ENCODE results near the gene ANKRD61. TPM values are rescaled to one million over a fixed set of nuclear protein-coding genes. Genes with fewer than 3 reads are reported as not detected.
"Not testable (repeated sequence)": the region's sequence is repeated elsewhere in the genome, so short reads cannot be mapped to it uniquely, and the experiment has no call there.

The ANKRD61 gene
- polyA plus RNA-seq, 2 of the 4 experiments (the other 2 are of a cell fraction) = 0.37 to 1.1 TPM

DNA sequence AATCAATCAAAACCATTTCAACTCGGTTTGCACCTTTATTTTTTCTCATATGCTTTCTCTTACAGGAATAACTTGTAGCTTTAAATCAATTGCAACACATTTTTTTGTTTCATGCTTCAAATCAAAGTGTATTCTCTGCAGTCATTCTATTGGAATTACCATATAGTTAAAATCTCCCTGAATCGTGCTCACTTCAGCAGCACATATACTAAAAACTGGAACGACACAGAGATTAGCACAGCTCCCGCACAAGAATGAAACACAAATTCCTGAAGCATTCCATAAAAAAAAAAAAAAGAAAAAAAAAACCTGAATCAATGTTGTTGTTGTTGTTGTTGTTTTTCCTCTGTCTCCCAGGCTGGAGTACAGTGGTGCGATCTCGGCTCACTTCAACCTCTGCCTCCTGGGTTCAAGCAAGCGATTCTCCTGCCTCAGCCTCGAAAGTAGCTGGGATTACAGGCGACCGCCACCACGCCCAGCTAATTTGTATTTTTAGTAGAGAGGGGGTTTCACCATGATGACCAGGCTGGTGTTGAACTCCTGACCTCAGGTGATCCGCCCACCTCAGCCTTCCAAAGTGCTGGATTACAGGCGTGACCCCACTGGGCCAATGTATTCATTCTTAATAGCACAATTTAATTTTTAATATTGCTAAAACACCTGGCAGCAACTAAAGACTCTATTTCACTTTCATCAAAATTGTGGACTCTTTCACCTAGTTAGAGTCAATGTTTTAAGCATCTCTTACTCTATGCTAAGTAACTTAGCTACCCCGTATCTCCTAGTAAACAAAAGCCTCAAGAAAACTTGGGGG, 26.3 kb downstream of the ANKRD61 start (continued):
- TF ChIP-seq CHD4 (IDR thresholded peaks at IDR 0.05; ENCODE audit: borderline replicate concordance) = no peak
- TF ChIP-seq, protein P1, sequence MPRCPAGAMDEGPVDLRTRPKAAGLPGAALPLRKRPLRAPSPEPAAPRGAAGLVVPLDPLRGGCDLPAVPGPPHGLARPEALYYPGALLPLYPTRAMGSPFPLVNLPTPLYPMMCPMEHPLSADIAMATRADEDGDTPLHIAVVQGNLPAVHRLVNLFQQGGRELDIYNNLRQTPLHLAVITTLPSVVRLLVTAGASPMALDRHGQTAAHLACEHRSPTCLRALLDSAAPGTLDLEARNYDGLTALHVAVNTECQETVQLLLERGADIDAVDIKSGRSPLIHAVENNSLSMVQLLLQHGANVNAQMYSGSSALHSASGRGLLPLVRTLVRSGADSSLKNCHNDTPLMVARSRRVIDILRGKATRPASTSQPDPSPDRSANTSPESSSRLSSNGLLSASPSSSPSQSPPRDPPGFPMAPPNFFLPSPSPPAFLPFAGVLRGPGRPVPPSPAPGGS (IDR thresholded peaks at IDR 0.05) = no peak

GRCh38 chr7:6059941-6060340, 28.8 kb downstream of the ANKRD61 start:
- DNase-seq (ENCODE audit: low read depth in 1 of 2, low spot score in 1 of 2); H3K4me3 ChIP-seq; POLR2A ChIA-PET; H3K9me3 ChIP-seq; FAIRE-seq; ATAC-seq; CTCF ChIA-PET: not testable (repeated sequence)
- Histone ChIP-seq H3K4me2 (peak overlapping the region; percentile 90; the same call in 2 of the 3 replicates), H3K27ac (peak overlapping the region in 1 of 2 experiments; percentile 98; a peak in 3 of 6 replicates), H3K4me1 (peaks cover 29% of the 10 kb centered on the region)
- WGBS (ENCODE audit: missing lambda C conversion rate) = 92% methylated on average over 11 of the region's 11 CpGs

DNA sequence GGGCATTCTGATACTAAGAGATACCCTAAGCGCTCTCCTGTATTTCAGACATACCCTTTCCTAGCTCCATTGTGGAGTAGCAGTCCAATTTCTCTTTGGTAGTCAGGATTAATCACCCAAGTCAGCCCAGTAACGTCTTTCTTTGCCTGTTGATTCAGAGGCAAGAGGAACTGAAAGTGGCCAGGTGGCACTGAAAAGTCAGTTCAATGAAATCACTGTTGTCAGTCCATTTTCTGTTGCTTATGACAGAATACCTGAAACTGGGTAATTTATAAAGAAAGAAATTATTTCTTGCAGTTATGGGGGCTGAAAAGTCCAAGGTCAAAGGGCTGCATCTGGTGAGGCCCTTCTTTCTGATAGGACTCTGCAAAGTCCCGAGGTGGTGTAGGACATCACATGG, 40.2 kb downstream of the ANKRD61 start:
- H3K4me3 ChIP-seq = no peak overlapping the region
- H3K4me1 ChIP-seq = no peaks in the 10 kb centered on the region; the same call in 2 of the 3 replicates
- TF ChIP-seq JUNB (IDR thresholded peaks at IDR 0.05) (no peak), ZNF302 (CRISPR knock-in tag; IDR thresholded peaks at IDR 0.05) (no peak), MAFK (IDR thresholded peaks at IDR 0.05; ENCODE audit: partially characterized antibody) (no peak)
- ChIA-PET CTCF (no interaction called here), POLR2A (no interaction called here)
- no peak for FAIRE-seq
- ATAC-seq = no peak
- H3K9me3 ChIP-seq = no peaks in the 10 kb centered on the region
- no peak for DNase-seq (ENCODE audit: low read depth in 1 of 2, low spot score in 1 of 2)
- H3K27ac ChIP-seq = peak overlapping the region in 1 of 2 experiments; percentile 35; a peak in 1 of 6 replicates
- no peak overlapping the region for H3K4me2 ChIP-seq
- WGBS (ENCODE audit: missing lambda C conversion rate) = 76% methylated on average over 3 of the region's 3 CpGs

- ATAC-seq (no peak), FAIRE-seq (no peak), DNase-seq (ENCODE audit: low read depth in 1 of 2, low spot score in 1 of 2) (no peak)
- Histone ChIP-seq H3K4me2 (no peak overlapping the region), H3K27ac (peak overlapping the region in 1 of 2 experiments; percentile 92; a peak in 3 of 6 replicates), H3K4me3 (no peak overlapping the region), H3K9me3 (no peaks in the 10 kb centered on the region), H3K4me1 (peaks cover 15% of the 10 kb centered on the region)
- 82% methylated on average over 9 of the region's 9 CpGs for WGBS (ENCODE audit: missing lambda C conversion rate)
- CTCF ChIA-PET = interaction anchor here (0.6 to 1.4 kb wide), 2 partner anchors 27 to 44 kb away, joined by 4 to 5 read pairs; no protein-coding TSS in a partner anchor
- no peak for TF ChIP-seq MYC (IDR thresholded peaks at IDR 0.05; ENCODE audit: borderline replicate concordance, low read length)
- no peak for TF ChIP-seq HEYL (CRISPR knock-in tag; IDR thresholded peaks at IDR 0.05)
- no peak for TF ChIP-seq HOXB5 (CRISPR knock-in tag; IDR thresholded peaks at IDR 0.05)
- no peak for TF ChIP-seq CHD4 (IDR thresholded peaks at IDR 0.05; ENCODE audit: borderline replicate concordance)
- no peak for TF ChIP-seq RCOR1 (IDR thresholded peaks at IDR 0.05; ENCODE audit: low read depth, low read length)
- POLR2A ChIA-PET = no interaction called here
Observed at GRCh38 chr7:6074612-6075380, 43.6 kb downstream of the ANKRD61 start.

- 92% methylated on average over 3 of the region's 3 CpGs for WGBS (ENCODE audit: missing lambda C conversion rate)
- TF ChIP-seq, protein P2, sequence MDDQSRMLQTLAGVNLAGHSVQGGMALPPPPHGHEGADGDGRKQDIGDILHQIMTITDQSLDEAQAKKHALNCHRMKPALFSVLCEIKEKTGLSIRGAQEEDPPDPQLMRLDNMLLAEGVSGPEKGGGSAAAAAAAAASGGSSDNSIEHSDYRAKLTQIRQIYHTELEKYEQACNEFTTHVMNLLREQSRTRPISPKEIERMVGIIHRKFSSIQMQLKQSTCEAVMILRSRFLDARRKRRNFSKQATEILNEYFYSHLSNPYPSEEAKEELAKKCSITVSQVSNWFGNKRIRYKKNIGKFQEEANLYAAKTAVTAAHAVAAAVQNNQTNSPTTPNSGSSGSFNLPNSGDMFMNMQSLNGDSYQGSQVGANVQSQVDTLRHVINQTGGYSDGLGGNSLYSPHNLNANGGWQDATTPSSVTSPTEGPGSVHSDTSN (IDR thresholded peaks at IDR 0.05) = no peak
- no peak for TF ChIP-seq HOXB13 (CRISPR knock-in tag; IDR thresholded peaks at IDR 0.05; ENCODE audit: low read depth)
- no peak for TF ChIP-seq ZSCAN20 (CRISPR knock-in tag; IDR thresholded peaks at IDR 0.05)
- TF ChIP-seq POLR2AphosphoS2 (conservative IDR thresholded peaks at IDR 0.05; ENCODE audit: low read length) = no peak
- no peak for TF ChIP-seq TP53 (CRISPR knock-in tag; IDR thresholded peaks at IDR 0.05)
- no peak for TF ChIP-seq RAD21 (conservative IDR thresholded peaks at IDR 0.05 in 1 of 2, IDR thresholded peaks at IDR 0.05 in 1 of 2)
- no peak for TF ChIP-seq CHD4 (IDR thresholded peaks at IDR 0.05; ENCODE audit: borderline replicate concordance)
- TF ChIP-seq, protein P3, sequence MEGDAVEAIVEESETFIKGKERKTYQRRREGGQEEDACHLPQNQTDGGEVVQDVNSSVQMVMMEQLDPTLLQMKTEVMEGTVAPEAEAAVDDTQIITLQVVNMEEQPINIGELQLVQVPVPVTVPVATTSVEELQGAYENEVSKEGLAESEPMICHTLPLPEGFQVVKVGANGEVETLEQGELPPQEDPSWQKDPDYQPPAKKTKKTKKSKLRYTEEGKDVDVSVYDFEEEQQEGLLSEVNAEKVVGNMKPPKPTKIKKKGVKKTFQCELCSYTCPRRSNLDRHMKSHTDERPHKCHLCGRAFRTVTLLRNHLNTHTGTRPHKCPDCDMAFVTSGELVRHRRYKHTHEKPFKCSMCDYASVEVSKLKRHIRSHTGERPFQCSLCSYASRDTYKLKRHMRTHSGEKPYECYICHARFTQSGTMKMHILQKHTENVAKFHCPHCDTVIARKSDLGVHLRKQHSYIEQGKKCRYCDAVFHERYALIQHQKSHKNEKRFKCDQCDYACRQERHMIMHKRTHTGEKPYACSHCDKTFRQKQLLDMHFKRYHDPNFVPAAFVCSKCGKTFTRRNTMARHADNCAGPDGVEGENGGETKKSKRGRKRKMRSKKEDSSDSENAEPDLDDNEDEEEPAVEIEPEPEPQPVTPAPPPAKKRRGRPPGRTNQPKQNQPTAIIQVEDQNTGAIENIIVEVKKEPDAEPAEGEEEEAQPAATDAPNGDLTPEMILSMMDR (IDR thresholded peaks at IDR 0.05) = no peak
- TF ChIP-seq CEBPB (IDR thresholded peaks at IDR 0.05) = no peak
- no peak for TF ChIP-seq ESRRA (IDR thresholded peaks at IDR 0.05; ENCODE audit: borderline replicate concordance, low read length)
- no peak for TF ChIP-seq RNF2 (IDR thresholded peaks at IDR 0.05; ENCODE audit: borderline replicate concordance, low read depth)
- no peak for TF ChIP-seq HES2 (IDR thresholded peaks at IDR 0.05)
- Histone ChIP-seq H3K4me1 (peaks cover 15% of the 10 kb centered on the region), H3K27ac (peak overlapping the region; percentile 82 to 92; a peak in 5 of 6 replicates), H3K4me3 (no peak overlapping the region), H3K4me2 (no peak overlapping the region), H3K9me3 (no peaks in the 10 kb centered on the region)
- POLR2A ChIA-PET = no interaction called here
- CTCF ChIA-PET = interaction anchor here (0.9 kb wide), 1 partner anchor 11 kb away, joined by 4 read pairs; no protein-coding TSS in a partner anchor
- FAIRE-seq (no peak), DNase-seq (ENCODE audit: low read depth in 1 of 2, low spot score in 1 of 2) (no peak), ATAC-seq (no peak)
Observed at GRCh38 chr7:6078548-6078947, 47.4 kb downstream of the ANKRD61 start.

Data from A549 (cell line).